Testis (tissue), 3 donors: ENCODE measurements around the gene DYNLL2. TPM values are rescaled to one million over a fixed set of nuclear protein-coding genes. Genes with fewer than 3 reads are reported as not detected.
A peak's percentile ranks its signal among the peaks of the same experiment; 100 is the strongest.

Source experiments
- DNase-seq: peaks from one replicate; pipeline ENCODE4 v3.0.0-alpha.2; 2019
- H3K27ac ChIP-seq, 2 donors: fragments of 200-600 bp; sonication (generic); one replicate each; pipeline ENCODE4 v1.5.1; 2019
- H3K27me3 ChIP-seq: fragments of 200-600 bp; sonication (generic); one replicate; pipeline ENCODE4 v1.5.1; 2019
- H3K36me3 ChIP-seq: fragments of 200-600 bp; sonication (generic); one replicate; pipeline ENCODE4 v1.5.1; 2017; ENCODE audit warnings: low read depth; ENCODE audit errors: missing control alignments
- H3K4me1 ChIP-seq: fragments of 200-600 bp; sonication (generic); one replicate; pipeline ENCODE4 v1.5.1; 2019
- H3K4me3 ChIP-seq, 2 donors: fragments of 200-600 bp; sonication (generic); one replicate each; pipeline ENCODE4 v1.5.1; 2017 to 2019
- H3K9me3 ChIP-seq: fragments of 200-600 bp; sonication (generic); one replicate; pipeline ENCODE4 v1.5.1; 2017
- POLR2A ChIP-seq: fragments of 450-650 bp; IDR thresholded peaks from one replicate; pipeline ENCODE4 v1.6.1; 2017; ENCODE audit warnings: antibody characterized with exemption, mild to moderate bottlenecking, moderate library complexity
- WGBS, 2 donors: methylation state at CpG; one replicate each; pipeline ENCODE4 v1.1.5; 2018; 5-methylcytosine and 5-hydroxymethylcytosine counted together
- intact Hi-C: fragments of 100-400 bp; cut with DNase I; formaldehyde crosslinking; loops from one replicate; pipeline ENCODE4 v1.15.1; 2023; ENCODE audit warnings: low total_unique reads
- polyA plus RNA-seq: library from polyadenylated mRNA; stranded (reverse); fragments of 350-450 nt; fragmentation: Illumina TruSeq; extraction: RNeasy Lipid Tissue Mini Kit (QIAGEN cat#74804); gene quantifications from one replicate; pipeline ENCODE4 v1.2.3, GENCODE V29; 2014; ENCODE audit warnings: low read depth, low replicate concordance; ENCODE audit not compliant: insufficient read depth
- total RNA-seq, 2 donors: library from RNA; depleted of rRNA; stranded (reverse); fragments of >200 nt; gene quantifications; one replicate each; pipeline ENCODE4 v1.2.3, GENCODE V29; 2016
- TF ChIP-seq, protein P1 (sequence below), 3 experiments: fragments of 450-650 bp in 2 of 3; fragments of 200-600 bp in 1 of 3; sonication (generic) in 1 of 3; IDR thresholded peaks; one replicate each; pipeline ENCODE4 v1.5.1; 2016 to 2019; ENCODE audit warnings: antibody characterized with exemption in 3 of 3, mild to moderate bottlenecking in 2 of 3, moderate library complexity in 1 of 3

DYNLL2 gene
- total and polyA plus RNA-seq, 3 donors from 2014 or later, result 33.6 to 52.7 (median 36.7) TPM

DNA sequence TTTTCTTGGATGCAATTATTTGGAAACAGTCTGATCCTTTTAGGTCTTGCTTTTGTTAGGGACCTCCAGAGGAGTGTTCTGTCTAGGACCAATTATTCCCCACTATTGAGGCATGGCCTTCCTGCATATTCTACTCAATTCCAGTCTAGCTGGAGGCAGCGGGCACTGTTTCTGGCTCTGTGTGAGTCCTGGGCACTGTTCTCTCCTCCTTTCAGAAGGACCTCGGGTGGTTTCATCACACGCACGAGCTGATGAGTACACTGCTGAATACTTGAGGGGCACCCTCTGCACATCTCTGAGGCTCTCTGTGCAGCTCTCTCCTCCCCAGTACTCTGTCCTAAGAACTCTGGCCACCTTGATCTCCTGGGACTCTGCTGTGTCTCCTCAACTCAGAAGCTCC is 30.7 kb downstream of the DYNLL2 start:
- Histone ChIP-seq H3K27ac (no peak overlapping the region), H3K36me3 (no peaks in the 10 kb centered on the region), H3K4me1 (no peaks in the 10 kb centered on the region), H3K4me3 (no peak overlapping the region), H3K27me3 (no peaks in the 10 kb centered on the region), H3K9me3 (no peaks in the 10 kb centered on the region)
- no peak for TF ChIP-seq POLR2A
- TF ChIP-seq, protein P1, sequence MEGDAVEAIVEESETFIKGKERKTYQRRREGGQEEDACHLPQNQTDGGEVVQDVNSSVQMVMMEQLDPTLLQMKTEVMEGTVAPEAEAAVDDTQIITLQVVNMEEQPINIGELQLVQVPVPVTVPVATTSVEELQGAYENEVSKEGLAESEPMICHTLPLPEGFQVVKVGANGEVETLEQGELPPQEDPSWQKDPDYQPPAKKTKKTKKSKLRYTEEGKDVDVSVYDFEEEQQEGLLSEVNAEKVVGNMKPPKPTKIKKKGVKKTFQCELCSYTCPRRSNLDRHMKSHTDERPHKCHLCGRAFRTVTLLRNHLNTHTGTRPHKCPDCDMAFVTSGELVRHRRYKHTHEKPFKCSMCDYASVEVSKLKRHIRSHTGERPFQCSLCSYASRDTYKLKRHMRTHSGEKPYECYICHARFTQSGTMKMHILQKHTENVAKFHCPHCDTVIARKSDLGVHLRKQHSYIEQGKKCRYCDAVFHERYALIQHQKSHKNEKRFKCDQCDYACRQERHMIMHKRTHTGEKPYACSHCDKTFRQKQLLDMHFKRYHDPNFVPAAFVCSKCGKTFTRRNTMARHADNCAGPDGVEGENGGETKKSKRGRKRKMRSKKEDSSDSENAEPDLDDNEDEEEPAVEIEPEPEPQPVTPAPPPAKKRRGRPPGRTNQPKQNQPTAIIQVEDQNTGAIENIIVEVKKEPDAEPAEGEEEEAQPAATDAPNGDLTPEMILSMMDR (IDR thresholded peaks at IDR 0.05), result no peak
- DNase-seq, result no peak
- intact Hi-C loops, result loop anchor here (10.0 kb wide), 1 partner anchor 259 kb away; the partner anchor contains the start of gene MRPS23
- 75 to 83% methylated on average over 4 of the region's 4 CpGs for WGBS, 2 donors

DNA sequence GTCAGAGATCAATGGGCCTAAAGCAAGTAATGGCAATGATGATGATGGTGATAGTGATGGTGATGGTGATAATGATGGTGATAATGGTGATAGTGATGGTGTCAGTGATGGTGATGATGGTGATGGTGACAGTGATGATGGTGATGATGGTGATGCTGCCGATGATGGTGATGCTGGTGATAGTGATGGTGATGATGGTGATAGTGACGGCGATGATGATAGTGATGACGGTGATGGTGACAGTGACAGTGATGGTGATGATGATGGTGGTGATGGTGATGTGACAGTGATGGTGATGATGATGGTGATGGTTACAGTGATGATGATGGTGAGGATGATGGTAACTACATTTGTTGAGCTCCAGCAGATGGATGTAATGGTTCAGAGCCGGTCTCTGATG is 34.2 kb downstream of the DYNLL2 start:
- Histone ChIP-seq H3K27me3 (no peaks in the 10 kb centered on the region), H3K9me3 (no peaks in the 10 kb centered on the region), H3K36me3 (no peaks in the 10 kb centered on the region), H3K4me3 (no peak overlapping the region), H3K4me1 (no peaks in the 10 kb centered on the region), H3K27ac (no peak overlapping the region)
- TF ChIP-seq, protein P1 (IDR thresholded peaks at IDR 0.05), result no peak
- TF ChIP-seq POLR2A, result no peak
- 81 to 92% methylated on average over 5 of the region's 5 CpGs for WGBS, 2 donors
- intact Hi-C loops, result loop anchor here (10.0 kb wide), 1 partner anchor 263 kb away; the partner anchor contains the start of gene MRPS23
- DNase-seq, result no peak

DNA sequence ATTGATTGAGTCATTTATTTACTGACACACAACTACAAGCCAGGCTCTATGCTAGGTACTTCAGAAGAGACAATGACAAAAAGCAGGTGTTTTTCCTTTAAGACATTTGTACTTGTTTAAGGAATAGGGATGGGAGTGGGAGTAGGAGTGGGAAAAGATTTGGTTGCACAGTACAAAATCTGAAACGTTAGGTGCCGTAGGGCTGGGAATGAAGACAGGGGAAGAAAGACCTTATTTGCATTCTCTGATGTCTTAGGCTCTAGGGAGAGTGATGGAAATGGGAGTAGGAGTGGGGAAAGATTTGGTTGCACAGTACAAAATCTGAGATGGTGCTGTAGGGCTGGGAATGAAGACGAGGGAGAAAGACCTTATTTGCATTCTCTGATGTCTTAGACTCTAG is 36.3 kb downstream of the DYNLL2 start:
- WGBS, 2 donors, result 56 to 61% methylated on average over 3 of the region's 3 CpGs
- Histone ChIP-seq H3K9me3 (no peaks in the 10 kb centered on the region), H3K36me3 (no peaks in the 10 kb centered on the region), H3K27ac (no peak overlapping the region), H3K4me1 (no peaks in the 10 kb centered on the region), H3K27me3 (no peaks in the 10 kb centered on the region), H3K4me3 (no peak overlapping the region)
- TF ChIP-seq POLR2A, result no peak
- DNase-seq, result no peak
- intact Hi-C loops, result loop anchor here (10.0 kb wide), 1 partner anchor 265 kb away; the partner anchor contains the start of gene MRPS23

DNA sequence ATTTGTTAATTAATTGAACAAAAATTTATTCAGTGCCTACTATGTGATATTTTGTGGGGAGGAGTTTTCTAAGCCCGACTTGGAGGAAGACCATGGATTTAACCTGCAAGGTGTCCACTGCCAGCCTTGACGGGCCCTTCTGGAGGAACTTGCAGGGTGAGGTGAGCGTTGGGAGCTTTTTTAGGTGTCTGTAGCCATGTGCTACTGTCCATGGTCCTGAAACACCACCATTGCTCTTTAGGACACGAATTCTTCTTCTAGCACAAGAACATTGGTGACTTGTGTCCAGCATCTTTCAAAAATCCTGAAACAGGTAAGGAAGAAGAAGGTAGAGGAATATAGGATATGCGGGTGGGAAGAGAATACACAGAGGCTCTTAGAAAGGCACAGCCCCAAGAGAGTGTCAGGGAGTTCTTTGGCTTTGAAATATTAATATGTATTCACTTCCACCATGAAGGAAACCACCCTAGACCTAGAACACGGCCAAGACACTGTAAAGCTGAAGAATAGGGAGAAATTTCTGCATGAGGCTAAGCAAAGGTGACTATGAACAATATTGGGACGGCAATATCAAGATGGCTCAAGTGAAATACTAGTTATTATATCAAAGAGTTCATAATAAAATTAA is 37.1 kb downstream of the DYNLL2 start:
- H3K27me3 ChIP-seq, result no peaks in the 10 kb centered on the region
- H3K27ac ChIP-seq, result no peak overlapping the region
- H3K9me3 ChIP-seq, result no peaks in the 10 kb centered on the region
- intact Hi-C loops, result no loop called here
- no peak overlapping the region for H3K4me3 ChIP-seq
- TF ChIP-seq, protein P1 (IDR thresholded peaks at IDR 0.05), result no peak
- TF ChIP-seq POLR2A, result no peak
- 17 to 28% methylated on average over 7 of the region's 7 CpGs for WGBS, 2 donors
- DNase-seq, result peak; percentile 77
- no peaks in the 10 kb centered on the region for H3K4me1 ChIP-seq
- no peaks in the 10 kb centered on the region for H3K36me3 ChIP-seq

DNA sequence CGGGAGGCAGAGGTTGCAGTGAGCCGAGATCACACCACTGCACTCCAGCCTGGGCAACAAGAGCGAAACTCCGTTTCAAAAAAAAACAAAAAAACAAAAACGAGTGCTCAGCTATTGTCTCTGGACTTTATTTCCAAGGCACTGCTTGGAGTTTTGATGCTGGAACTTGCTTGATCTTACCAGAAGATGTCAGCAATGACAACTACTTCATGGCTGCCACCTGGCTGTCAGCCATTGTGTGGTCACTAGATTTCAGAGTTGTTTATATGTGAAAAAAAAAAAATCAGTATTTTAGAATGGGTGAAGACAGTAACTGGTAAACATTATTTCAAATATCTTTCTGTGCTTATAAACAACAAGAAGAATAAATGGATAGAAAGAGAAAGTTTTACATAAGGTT is 38.7 kb downstream of the DYNLL2 start:
- intact Hi-C loops, result no loop called here
- WGBS, 2 donors, result 53 to 66% methylated on average over 5 of the region's 5 CpGs
- DNase-seq, result no peak
- H3K27ac ChIP-seq, result no peak overlapping the region
- H3K36me3 ChIP-seq, result no peaks in the 10 kb centered on the region
- H3K9me3 ChIP-seq, result no peaks in the 10 kb centered on the region
- no peak overlapping the region for H3K4me3 ChIP-seq
- H3K27me3 ChIP-seq, result no peaks in the 10 kb centered on the region
- no peaks in the 10 kb centered on the region for H3K4me1 ChIP-seq
- TF ChIP-seq, protein P1 (IDR thresholded peaks at IDR 0.05), result no peak
- TF ChIP-seq POLR2A, result no peak
